H9 (cell line): ENCODE data around the gene WASHC2C. TPM values are rescaled to one million over a fixed set of nuclear protein-coding genes. Genes with fewer than 3 reads are reported as not detected.
"Not testable (repeated sequence)": the region's sequence is repeated elsewhere in the genome, so short reads cannot be mapped to it uniquely, and the experiment has no call there.

Experiments
- DNase-seq: peaks from one replicate; pipeline ENCODE4 v3.0.0-alpha.2; 2017
- H2AFZ ChIP-seq: one replicate; pipeline ENCODE4 v1.6.1; 2013; ENCODE audit warnings: mild to moderate bottlenecking, low read length, control low read depth, moderate library complexity
- H2AK5ac ChIP-seq: 2 replicates; pipeline ENCODE4 v1.6.1; 2013; ENCODE audit warnings: low read length, control low read depth, mixed read lengths; ENCODE audit not compliant: insufficient read length
- H2BK120ac ChIP-seq: one replicate; pipeline ENCODE4 v1.6.1; 2013; ENCODE audit warnings: low read depth, mild to moderate bottlenecking, low read length, control low read depth, inconsistent platforms; ENCODE audit not compliant: poor library complexity, severe bottlenecking
- H2BK12ac ChIP-seq: 2 replicates; pipeline ENCODE4 v1.6.1; 2013; ENCODE audit warnings: low read length, control low read depth, mixed read lengths, low read depth; ENCODE audit not compliant: insufficient read length
- H2BK15ac ChIP-seq: 2 replicates; pipeline ENCODE4 v1.6.1; 2013; ENCODE audit warnings: low read depth, low read length, control low read depth
- H2BK20ac ChIP-seq: one replicate; pipeline ENCODE4 v1.6.1; 2013; ENCODE audit warnings: low read depth, mild to moderate bottlenecking, low read length, control low read depth, inconsistent platforms; ENCODE audit not compliant: poor library complexity, severe bottlenecking
- H2BK5ac ChIP-seq: 2 replicates; pipeline ENCODE4 v1.6.1; 2013; ENCODE audit warnings: low read length, control low read depth, mixed read lengths; ENCODE audit not compliant: insufficient read length
- H3K14ac ChIP-seq: 2 replicates; pipeline ENCODE4 v1.6.1; 2013; ENCODE audit warnings: low read length, control low read depth; ENCODE audit not compliant: insufficient read depth
- H3K18ac ChIP-seq: 2 replicates; pipeline ENCODE4 v1.6.1; 2013; ENCODE audit warnings: low read depth, mild to moderate bottlenecking, mixed read lengths, low read length, control low read depth; ENCODE audit not compliant: insufficient read length
- H3K23ac ChIP-seq: 2 replicates; pipeline ENCODE4 v1.6.1; 2013; ENCODE audit warnings: low read length, control low read depth, mixed read lengths, low read depth; ENCODE audit not compliant: insufficient read length
- H3K23me2 ChIP-seq: 2 replicates; pipeline ENCODE4 v1.6.1; 2013; ENCODE audit warnings: low read depth, mild to moderate bottlenecking, mixed read lengths, low read length, control low read depth; ENCODE audit not compliant: insufficient read length, poor library complexity, severe bottlenecking
- H3K27ac ChIP-seq: 2 replicates; pipeline ENCODE4 v1.5.1; 2013; ENCODE audit warnings: low read length, control low read depth, mixed read lengths, low read depth; ENCODE audit not compliant: insufficient read length
- H3K27me3 ChIP-seq: 2 replicates; pipeline ENCODE4 v1.6.1; 2013; ENCODE audit warnings: low read length, control low read depth, inconsistent platforms; ENCODE audit not compliant: insufficient read depth
- H3K4ac ChIP-seq: 2 replicates; pipeline ENCODE4 v1.6.1; 2013; ENCODE audit warnings: low read depth, mild to moderate bottlenecking, control low read depth, inconsistent platforms, low read length, moderate library complexity
- H3K4me1 ChIP-seq: 2 replicates; pipeline ENCODE4 v1.6.1; 2013; ENCODE audit warnings: low read length, control low read depth, inconsistent platforms; ENCODE audit not compliant: insufficient read depth
- H3K4me2 ChIP-seq: 2 replicates; pipeline ENCODE4 v1.6.1; 2013; ENCODE audit warnings: low read length, control low read depth, mixed read lengths; ENCODE audit not compliant: insufficient read length, insufficient read depth
- H3K56ac ChIP-seq: 2 replicates; pipeline ENCODE4 v1.6.1; 2013; ENCODE audit warnings: low read depth, mild to moderate bottlenecking, mixed read lengths, low read length, control low read depth; ENCODE audit not compliant: insufficient read length
- H3K79me1 ChIP-seq: 2 replicates; pipeline ENCODE4 v1.6.1; 2013; ENCODE audit warnings: low read depth, mild to moderate bottlenecking, moderate library complexity, low read length, control low read depth, inconsistent platforms; ENCODE audit not compliant: insufficient read depth, poor library complexity, severe bottlenecking
- H3K79me2 ChIP-seq: 2 replicates; pipeline ENCODE4 v1.6.1; 2013; ENCODE audit warnings: low read length, control low read depth, inconsistent platforms; ENCODE audit not compliant: insufficient read depth
- H3K9ac ChIP-seq: 2 replicates; pipeline ENCODE4 v1.6.1; 2013; ENCODE audit warnings: low read length, control low read depth, mixed read lengths; ENCODE audit not compliant: insufficient read length; ENCODE audit errors: extremely low read depth
- H3K9me3 ChIP-seq: one replicate; pipeline ENCODE4 v1.6.1; 2013; ENCODE audit warnings: low read depth, low read length, inconsistent platforms; ENCODE audit not compliant: control insufficient read depth
- H3T11ph ChIP-seq: one replicate; pipeline ENCODE4 v1.6.1; 2013; ENCODE audit warnings: mild to moderate bottlenecking, low read length, control low read depth, inconsistent platforms
- H4K20me1 ChIP-seq: one replicate; pipeline ENCODE4 v1.6.1; 2013; ENCODE audit not compliant: control insufficient read depth, insufficient read length, insufficient read depth
- H4K5ac ChIP-seq: 2 replicates; pipeline ENCODE4 v1.6.1; 2013; ENCODE audit warnings: low read depth, mild to moderate bottlenecking, mixed read lengths, low read length, control low read depth; ENCODE audit not compliant: insufficient read length
- H4K8ac ChIP-seq: replicated peaks from 2 replicates; pipeline ENCODE4 v1.6.1; 2013; ENCODE audit warnings: low read length, control low read depth, mixed read lengths, low read depth; ENCODE audit not compliant: insufficient read length
- H4K91ac ChIP-seq: 2 replicates; pipeline ENCODE4 v1.6.1; 2013; ENCODE audit warnings: low read depth, mild to moderate bottlenecking, moderate library complexity, mixed read lengths, low read length, control low read depth; ENCODE audit not compliant: insufficient read length
- H3K27ac Mint-ChIP-seq, 3 experiments: 2 replicates in 2 of 3; 3 replicates in 1 of 3; pipeline ENCODE4 v1.8.0; 2020 to 2021; ENCODE audit warnings: mixed read lengths in 3 of 3, mild to moderate bottlenecking in 1 of 3, moderate library complexity in 1 of 3
- H3K27me3 Mint-ChIP-seq: 2 replicates; pipeline ENCODE4 v1.8.0; 2021; ENCODE audit warnings: low read depth, mild to moderate bottlenecking, moderate library complexity, mixed read lengths
- H3K36me3 Mint-ChIP-seq, 3 experiments: 2 replicates in 2 of 3; 3 replicates in 1 of 3; pipeline ENCODE4 v1.8.0; 2020 to 2021; ENCODE audit warnings: low read depth in 3 of 3, mixed read lengths in 3 of 3; ENCODE audit not compliant: insufficient read depth in 1 of 3
- H3K4me1 Mint-ChIP-seq, 2 experiments: 2 replicates each; pipeline ENCODE4 v1.8.0; 2020; ENCODE audit warnings: mixed read lengths in 2 of 2
- H3K4me3 Mint-ChIP-seq, 2 experiments: 2 replicates in 1 of 2; 3 replicates in 1 of 2; pipeline ENCODE4 v1.8.0; 2020 to 2021; ENCODE audit warnings: mild to moderate bottlenecking in 2 of 2, mixed read lengths in 2 of 2, moderate library complexity in 1 of 2
- H3K9me3 Mint-ChIP-seq, 2 experiments: 2 replicates in 1 of 2; 3 replicates in 1 of 2; pipeline ENCODE4 v1.8.0; 2020; ENCODE audit warnings: mild to moderate bottlenecking in 2 of 2, mixed read lengths in 2 of 2, moderate library complexity in 1 of 2
- WGBS: extraction: QIAGEN DNeasy Blood & Tissue Kit; methylation state at CpG from one replicate; pipeline ENCODE4 v1.1.7; 2013; ENCODE audit warnings: missing lambda C conversion rate, low lambda C conversion rate, mixed read lengths; ENCODE audit not compliant: insufficient read length; ENCODE audit errors: extremely low coverage; 5-methylcytosine and 5-hydroxymethylcytosine counted together
- total RNA-seq: library from RNA; stranded (reverse); gene quantifications from 2 replicates; pipeline ENCODE4 v1.2.1, GENCODE V29; 2021

Gene WASHC2C
- total RNA-seq, 1 experiment from 2014 or later: 36.7 TPM

DNA sequence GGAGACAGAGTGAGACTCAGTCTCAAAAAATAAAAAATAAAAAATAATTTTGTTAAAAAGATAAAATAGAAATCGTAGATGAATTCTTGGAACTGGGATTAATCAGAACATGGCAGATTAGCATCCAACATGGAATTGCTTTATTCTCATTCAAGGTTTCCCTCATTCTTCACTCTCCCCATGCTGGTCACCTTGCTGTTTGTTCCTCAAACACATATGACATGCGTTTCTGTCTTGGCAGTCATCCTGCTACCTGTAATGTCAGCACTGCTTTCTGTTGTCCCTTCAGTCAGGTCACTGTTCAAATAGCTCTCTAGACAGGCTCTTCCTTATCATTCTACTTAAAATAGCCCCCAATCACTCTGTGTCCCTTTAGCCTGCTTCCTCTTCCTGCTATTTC, 95.9 kb downstream of the WASHC2C start:
- not testable (repeated sequence) for H2AFZ ChIP-seq, H2BK20ac ChIP-seq, H3K14ac ChIP-seq, H3K23me2 ChIP-seq, H3K36me3 Mint-ChIP-seq, H3K18ac ChIP-seq, H2BK5ac ChIP-seq, H3K56ac ChIP-seq, H3K23ac ChIP-seq, H3K79me2 ChIP-seq, H3K27ac Mint-ChIP-seq, H3K4ac ChIP-seq, H3K4me2 ChIP-seq, H4K20me1 ChIP-seq, H3K27ac ChIP-seq, H4K91ac ChIP-seq, H3K4me1 Mint-ChIP-seq, H3K27me3 ChIP-seq, H4K5ac ChIP-seq, H3K79me1 ChIP-seq, H2BK15ac ChIP-seq, H2AK5ac ChIP-seq, H3K9ac ChIP-seq, H3K9me3 ChIP-seq, H3K4me1 ChIP-seq, H3K9me3 Mint-ChIP-seq, H4K8ac ChIP-seq, H3T11ph ChIP-seq, H2BK120ac ChIP-seq, H3K27me3 Mint-ChIP-seq, DNase-seq, H3K4me3 Mint-ChIP-seq, H2BK12ac ChIP-seq
- no CpG with 5 or more reads among the region's 2 CpGs for WGBS

Other genes starting within 250 kb of the WASHC2C start
- 16.1 and 17.2 TPM in 2 replicates for gene ZFAND4, start 54.5 kb upstream of the WASHC2C start, total RNA-seq
- 15.9 and 20.4 TPM in 2 replicates for gene AGAP4, start 120.2 kb downstream of the WASHC2C start, total RNA-seq
- gene TIMM23, start 245.2 kb downstream of the WASHC2C start, total RNA-seq: 95.9 and 105 TPM in 2 replicates